ENCODE measurements around the gene NCBP1. TPM values are rescaled to one million over a fixed set of nuclear protein-coding genes. Genes with fewer than 3 reads are reported as not detected.

The NCBP1 gene
- total and polyA plus RNA-seq, 7 donors: 7.8 to 20.2 (median 15.9) TPM

- DNase-seq: no peak
- Histone ChIP-seq H3K27ac (no peak overlapping the region), H3K27me3 (no peaks in the 10 kb centered on the region), H3K4me1 (peaks cover 0 to 51% (median 21%) of the 10 kb centered on the region in 4 donors), H3K36me3 (peaks cover 0 to 20% (median 3%) of the 10 kb centered on the region in 4 donors), H3K4me3 (no peak overlapping the region), H3K9me3 (no peaks in the 10 kb centered on the region)
- intact Hi-C loops (cut with DNase I): loop anchor here (10.0 kb wide), 1 partner anchor 784 kb away; the partner anchor contains the start of gene ZNF782
- 58 to 81% methylated on average over 3 of the region's 3 CpGs for WGBS, 2 donors
- TF ChIP-seq EP300 (IDR thresholded peaks at IDR 0.05): no peak
- no peak for TF ChIP-seq CTCF (IDR thresholded peaks at IDR 0.05)
- TF ChIP-seq POLR2AphosphoS5 (IDR thresholded peaks at IDR 0.05): no peak
- TF ChIP-seq POLR2A (IDR thresholded peaks at IDR 0.05): no peak
Measured at GRCh38 chr9:97638666-97639065, 5.0 kb downstream of the NCBP1 start.

DNA sequence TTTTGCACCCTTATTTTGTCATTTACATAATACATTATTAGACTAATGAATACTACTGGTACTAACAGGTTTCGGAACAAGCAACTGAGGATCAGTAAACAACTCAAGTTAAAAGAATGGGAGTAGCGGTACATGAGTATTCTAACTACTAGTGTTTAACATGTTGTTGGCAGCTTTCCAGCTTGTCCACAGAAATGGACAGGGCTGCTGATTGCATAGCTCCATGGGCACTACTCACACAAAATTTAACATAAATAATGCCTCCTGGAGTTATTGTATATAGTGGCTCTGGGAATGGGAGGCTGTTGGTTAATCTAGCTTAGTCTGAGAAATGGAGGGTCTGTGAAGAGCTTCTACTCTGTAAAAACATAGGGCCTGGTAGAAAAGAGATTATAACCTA, 6.7 kb downstream of the NCBP1 start:
- TF ChIP-seq EP300 (IDR thresholded peaks at IDR 0.05): no peak
- no peak for TF ChIP-seq POLR2AphosphoS5 (IDR thresholded peaks at IDR 0.05)
- TF ChIP-seq POLR2A (IDR thresholded peaks at IDR 0.05): no peak
- no peak for TF ChIP-seq CTCF (IDR thresholded peaks at IDR 0.05)
- no peaks in the 10 kb centered on the region for H3K27me3 ChIP-seq
- H3K4me3 ChIP-seq: no peak overlapping the region
- WGBS, 2 donors: 88 to 89% methylated on average over 2 of the region's 2 CpGs
- H3K27ac ChIP-seq: no peak overlapping the region
- H3K4me1 ChIP-seq: peaks cover 0 to 39% (median 10%) of the 10 kb centered on the region in 4 donors
- no peak for DNase-seq
- no peaks in the 10 kb centered on the region for H3K9me3 ChIP-seq
- intact Hi-C loops (cut with DNase I): no loop called here
- H3K36me3 ChIP-seq: peaks cover 0 to 36% (median 3%) of the 10 kb centered on the region in 4 donors

- peaks cover 6 to 86% (median 23%) of the 10 kb centered on the region in 4 donors for H3K36me3 ChIP-seq
- no peak for TF ChIP-seq POLR2A (IDR thresholded peaks at IDR 0.05)
- no peak for TF ChIP-seq CTCF (IDR thresholded peaks at IDR 0.05)
- TF ChIP-seq POLR2AphosphoS5 (IDR thresholded peaks at IDR 0.05): no peak
- TF ChIP-seq EP300 (IDR thresholded peaks at IDR 0.05): no peak
- intact Hi-C loops (cut with DNase I): no loop called here
Measured at GRCh38 chr9:97645720-97646119, 12.1 kb downstream of the NCBP1 start.

GRCh38 chr9:97647996-97648395, 14.4 kb downstream of the NCBP1 start:
- intact Hi-C loops (cut with DNase I): no loop called here
- Histone ChIP-seq H3K27me3 (no peaks in the 10 kb centered on the region), H3K9me3 (no peaks in the 10 kb centered on the region), H3K36me3 (peaks cover 6 to 90% (median 27%) of the 10 kb centered on the region in 4 donors), H3K4me3 (no peak overlapping the region), H3K4me1 (no peaks in the 10 kb centered on the region), H3K27ac (no peak overlapping the region)
- no peak for TF ChIP-seq CTCF (IDR thresholded peaks at IDR 0.05)
- no peak for TF ChIP-seq EP300 (IDR thresholded peaks at IDR 0.05)
- no peak for TF ChIP-seq POLR2AphosphoS5 (IDR thresholded peaks at IDR 0.05)
- no peak for TF ChIP-seq POLR2A (IDR thresholded peaks at IDR 0.05)
- 94 to 96% methylated on average over 5 of the region's 5 CpGs for WGBS, 2 donors
- no peak for DNase-seq

More at GRCh38 chr9:97645720-97646119, 12.1 kb downstream of the NCBP1 start:
- Histone ChIP-seq H3K27me3 (no peaks in the 10 kb centered on the region), H3K27ac (no peak overlapping the region), H3K4me1 (no peaks in the 10 kb centered on the region), H3K9me3 (no peaks in the 10 kb centered on the region), H3K4me3 (no peak overlapping the region)
- DNase-seq: no peak

- 80 to 81% methylated on average over 3 of the region's 3 CpGs for WGBS, 2 donors
- no peak for TF ChIP-seq EP300 (IDR thresholded peaks at IDR 0.05)
- no peak for TF ChIP-seq POLR2A (IDR thresholded peaks at IDR 0.05)
- TF ChIP-seq POLR2AphosphoS5 (IDR thresholded peaks at IDR 0.05): no peak
- no peak for TF ChIP-seq CTCF (IDR thresholded peaks at IDR 0.05)
- Histone ChIP-seq H3K9me3 (no peaks in the 10 kb centered on the region), H3K36me3 (peaks cover 22 to 92% (median 37%) of the 10 kb centered on the region in 4 donors), H3K4me1 (no peaks in the 10 kb centered on the region), H3K4me3 (no peak overlapping the region), H3K27ac (no peak overlapping the region), H3K27me3 (no peaks in the 10 kb centered on the region)
- no peak for DNase-seq
- intact Hi-C loops (cut with DNase I): no loop called here
Measured at GRCh38 chr9:97651646-97652045, 18.0 kb downstream of the NCBP1 start.

Measured in sigmoid colon (tissue), 7 donors.